ENCODE data around the gene TNIP2.
"Not testable (repeated sequence)": the region's sequence is repeated elsewhere in the genome, so short reads cannot be mapped to it uniquely, and the experiment has no call there.

The TNIP2 gene

GRCh38 chr4:2728806-2729532 is 27.2 kb downstream of the TNIP2 start (continued):
- no peak for TF ChIP-seq SNAI2 (CRISPR knock-in tag; IDR thresholded peaks at IDR 0.05)
- TF ChIP-seq ZNF565 (CRISPR knock-in tag; conservative IDR thresholded peaks at IDR 0.05; ENCODE audit: low read depth) = no peak
- no peak for TF ChIP-seq ZNF8 (CRISPR knock-in tag; IDR thresholded peaks at IDR 0.05)

DNA sequence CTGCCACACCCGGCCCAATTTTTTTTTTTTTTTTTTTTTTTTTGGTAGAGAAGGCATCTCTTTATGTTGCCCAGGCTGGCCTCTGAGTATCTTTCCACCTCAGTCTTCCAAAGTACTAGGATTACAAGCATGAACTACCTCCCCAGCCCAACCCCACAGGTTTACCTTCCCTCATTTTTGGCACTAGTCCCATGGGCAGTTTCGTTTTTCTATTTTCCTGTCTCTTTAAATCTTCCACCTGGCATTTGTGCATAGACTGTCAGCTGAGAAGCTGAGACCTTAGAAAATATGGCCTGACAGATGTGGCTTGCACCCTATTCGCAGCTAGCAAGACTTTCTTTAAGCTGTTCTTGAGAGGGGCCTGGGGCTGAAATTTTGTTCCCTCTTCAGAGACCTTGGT is 27.9 kb downstream of the TNIP2 start:
- TF ChIP-seq ZNF565 (CRISPR knock-in tag; conservative IDR thresholded peaks at IDR 0.05; ENCODE audit: low read depth) (no peak), ZNF70 (CRISPR knock-in tag; IDR thresholded peaks at IDR 0.05) (no peak), ZFP3 (CRISPR knock-in tag; IDR thresholded peaks at IDR 0.05) (no peak), GLIS3 (CRISPR knock-in tag; IDR thresholded peaks at IDR 0.05) (no peak), RARB (CRISPR knock-in tag; IDR thresholded peaks at IDR 0.05) (no peak), ZNF8 (CRISPR knock-in tag; IDR thresholded peaks at IDR 0.05) (no peak), CSDC2 (CRISPR knock-in tag; IDR thresholded peaks at IDR 0.05) (no peak), ISL1 (CRISPR knock-in tag; IDR thresholded peaks at IDR 0.05) (no peak), ZFP30 (CRISPR knock-in tag; IDR thresholded peaks at IDR 0.05) (no peak), OSR1 (CRISPR knock-in tag; IDR thresholded peaks at IDR 0.05) (no peak), TCF4 (CRISPR knock-in tag; IDR thresholded peaks at IDR 0.05; ENCODE audit: borderline replicate concordance) (no peak), ARNTL (CRISPR knock-in tag; IDR thresholded peaks at IDR 0.05; ENCODE audit: borderline replicate concordance, low read depth) (no peak), POU6F1 (CRISPR knock-in tag; IDR thresholded peaks at IDR 0.05; ENCODE audit: borderline replicate concordance, low read depth) (no peak), TOX (CRISPR knock-in tag; IDR thresholded peaks at IDR 0.05; ENCODE audit: borderline replicate concordance) (no peak), SNAI2 (CRISPR knock-in tag; IDR thresholded peaks at IDR 0.05) (no peak), PPARA (CRISPR knock-in tag; IDR thresholded peaks at IDR 0.05; ENCODE audit: borderline replicate concordance) (no peak)
- no peak for ATAC-seq

DNA sequence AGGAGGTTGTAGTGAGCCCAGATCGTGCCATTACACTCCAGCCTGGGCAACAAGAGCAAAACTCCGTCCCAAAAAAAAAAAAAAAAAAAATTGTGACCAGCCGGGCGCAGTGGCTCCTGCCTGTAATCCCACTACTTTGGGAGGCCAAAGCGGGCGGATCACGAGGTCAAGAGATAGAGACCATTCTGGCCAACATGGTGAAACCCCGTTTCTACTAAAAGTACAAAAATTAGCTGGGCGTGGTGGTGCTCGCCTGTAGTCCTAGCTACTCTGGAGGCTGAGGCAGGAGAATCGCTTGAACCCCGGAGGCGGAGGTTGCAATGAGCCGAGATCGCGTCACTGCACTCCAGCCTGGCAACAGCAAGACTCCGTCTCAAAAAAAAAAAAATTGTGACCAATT is 29.3 kb downstream of the TNIP2 start:
- ATAC-seq = not testable (repeated sequence)

DNA sequence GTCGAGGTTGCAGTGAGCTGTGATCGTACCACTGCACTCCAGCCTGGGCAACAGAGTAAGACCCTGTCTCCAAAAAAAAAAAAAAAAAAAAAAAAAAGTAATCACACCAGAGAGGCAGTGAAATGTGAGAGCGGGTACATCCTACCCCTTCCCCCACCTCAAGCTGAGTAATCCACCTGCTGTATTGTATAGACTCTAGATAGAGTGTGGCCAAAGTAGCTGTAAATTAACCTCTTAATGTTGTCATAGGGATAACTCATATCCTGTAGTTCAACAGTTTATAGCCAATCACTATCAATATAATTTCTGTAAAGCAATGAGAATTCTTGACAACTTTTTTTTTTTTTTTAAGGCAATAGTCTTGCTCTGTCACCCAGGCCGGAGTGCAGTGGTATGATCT is 30.8 kb downstream of the TNIP2 start:
- no peak for TF ChIP-seq TOX (CRISPR knock-in tag; IDR thresholded peaks at IDR 0.05; ENCODE audit: borderline replicate concordance)
- TF ChIP-seq ZNF565 (CRISPR knock-in tag; conservative IDR thresholded peaks at IDR 0.05; ENCODE audit: low read depth) = no peak
- TF ChIP-seq POU6F1 (CRISPR knock-in tag; IDR thresholded peaks at IDR 0.05; ENCODE audit: borderline replicate concordance, low read depth) = no peak
- TF ChIP-seq SNAI2 (CRISPR knock-in tag; IDR thresholded peaks at IDR 0.05) = no peak
- no peak for TF ChIP-seq ZFP3 (CRISPR knock-in tag; IDR thresholded peaks at IDR 0.05)
- no peak for TF ChIP-seq CSRNP3 (CRISPR knock-in tag; IDR thresholded peaks at IDR 0.05)
- TF ChIP-seq, protein P1, sequence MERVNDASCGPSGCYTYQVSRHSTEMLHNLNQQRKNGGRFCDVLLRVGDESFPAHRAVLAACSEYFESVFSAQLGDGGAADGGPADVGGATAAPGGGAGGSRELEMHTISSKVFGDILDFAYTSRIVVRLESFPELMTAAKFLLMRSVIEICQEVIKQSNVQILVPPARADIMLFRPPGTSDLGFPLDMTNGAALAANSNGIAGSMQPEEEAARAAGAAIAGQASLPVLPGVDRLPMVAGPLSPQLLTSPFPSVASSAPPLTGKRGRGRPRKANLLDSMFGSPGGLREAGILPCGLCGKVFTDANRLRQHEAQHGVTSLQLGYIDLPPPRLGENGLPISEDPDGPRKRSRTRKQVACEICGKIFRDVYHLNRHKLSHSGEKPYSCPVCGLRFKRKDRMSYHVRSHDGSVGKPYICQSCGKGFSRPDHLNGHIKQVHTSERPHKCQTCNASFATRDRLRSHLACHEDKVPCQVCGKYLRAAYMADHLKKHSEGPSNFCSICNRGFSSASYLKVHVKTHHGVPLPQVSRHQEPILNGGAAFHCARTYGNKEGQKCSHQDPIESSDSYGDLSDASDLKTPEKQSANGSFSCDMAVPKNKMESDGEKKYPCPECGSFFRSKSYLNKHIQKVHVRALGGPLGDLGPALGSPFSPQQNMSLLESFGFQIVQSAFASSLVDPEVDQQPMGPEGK (CRISPR knock-in tag; IDR thresholded peaks at IDR 0.05; ENCODE audit: borderline replicate concordance) = no peak
- TF ChIP-seq ISL1 (CRISPR knock-in tag; IDR thresholded peaks at IDR 0.05) = no peak
- TF ChIP-seq, protein P2, sequence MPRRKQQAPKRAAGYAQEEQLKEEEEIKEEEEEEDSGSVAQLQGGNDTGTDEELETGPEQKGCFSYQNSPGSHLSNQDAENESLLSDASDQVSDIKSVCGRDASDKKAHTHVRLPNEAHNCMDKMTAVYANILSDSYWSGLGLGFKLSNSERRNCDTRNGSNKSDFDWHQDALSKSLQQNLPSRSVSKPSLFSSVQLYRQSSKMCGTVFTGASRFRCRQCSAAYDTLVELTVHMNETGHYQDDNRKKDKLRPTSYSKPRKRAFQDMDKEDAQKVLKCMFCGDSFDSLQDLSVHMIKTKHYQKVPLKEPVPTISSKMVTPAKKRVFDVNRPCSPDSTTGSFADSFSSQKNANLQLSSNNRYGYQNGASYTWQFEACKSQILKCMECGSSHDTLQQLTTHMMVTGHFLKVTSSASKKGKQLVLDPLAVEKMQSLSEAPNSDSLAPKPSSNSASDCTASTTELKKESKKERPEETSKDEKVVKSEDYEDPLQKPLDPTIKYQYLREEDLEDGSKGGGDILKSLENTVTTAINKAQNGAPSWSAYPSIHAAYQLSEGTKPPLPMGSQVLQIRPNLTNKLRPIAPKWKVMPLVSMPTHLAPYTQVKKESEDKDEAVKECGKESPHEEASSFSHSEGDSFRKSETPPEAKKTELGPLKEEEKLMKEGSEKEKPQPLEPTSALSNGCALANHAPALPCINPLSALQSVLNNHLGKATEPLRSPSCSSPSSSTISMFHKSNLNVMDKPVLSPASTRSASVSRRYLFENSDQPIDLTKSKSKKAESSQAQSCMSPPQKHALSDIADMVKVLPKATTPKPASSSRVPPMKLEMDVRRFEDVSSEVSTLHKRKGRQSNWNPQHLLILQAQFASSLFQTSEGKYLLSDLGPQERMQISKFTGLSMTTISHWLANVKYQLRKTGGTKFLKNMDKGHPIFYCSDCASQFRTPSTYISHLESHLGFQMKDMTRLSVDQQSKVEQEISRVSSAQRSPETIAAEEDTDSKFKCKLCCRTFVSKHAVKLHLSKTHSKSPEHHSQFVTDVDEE (CRISPR knock-in tag; IDR thresholded peaks at IDR 0.05) = no peak
- no peak for TF ChIP-seq ZNF70 (CRISPR knock-in tag; IDR thresholded peaks at IDR 0.05)
- TF ChIP-seq ARNTL (CRISPR knock-in tag; IDR thresholded peaks at IDR 0.05; ENCODE audit: borderline replicate concordance, low read depth) = no peak
- no peak for ATAC-seq

Measured in SK-N-SH treated with all-trans-retinoic acid at 6 μM for 48 hours (cell line).